G401.6 (cell line): Measurements from ENCODE around the gene CISTR.
A peak's percentile ranks its signal among the peaks of the same experiment; 100 is the strongest.

ENCODE experiments used
- FAIRE-seq: peaks from 2 replicates; lab custom pipeline; 2012; peaks lifted over from hg19 to GRCh38; lab: Jason Lieb, UNC

Gene CISTR

GRCh38 chr12:53743266-53744129, 8.3 kb downstream of the CISTR start:
- peak; percentile 93 for FAIRE-seq

- no peak for FAIRE-seq
Observed at GRCh38 chr12:53740130-53740491, 11.7 kb downstream of the CISTR start.

GRCh38 chr12:53739214-53740129, 12.3 kb downstream of the CISTR start:
- no peak for FAIRE-seq

- no peak for FAIRE-seq
Observed at GRCh38 chr12:53738406-53739213, 13.2 kb downstream of the CISTR start.

GRCh38 chr12:53737951-53738405, 13.8 kb downstream of the CISTR start:
- no peak for FAIRE-seq

- peak; percentile 95 for FAIRE-seq
Observed at GRCh38 chr12:53737093-53737808, 14.5 kb downstream of the CISTR start.

- no peak for FAIRE-seq
Observed at GRCh38 chr12:53736592-53736991, 15.2 kb downstream of the CISTR start.

GRCh38 chr12:53735556-53735955, 16.2 kb downstream of the CISTR start:
- FAIRE-seq = no peak

GRCh38 chr12:53734425-53734824, 17.4 kb downstream of the CISTR start:
- FAIRE-seq = no peak

GRCh38 chr12:53733807-53734200, 18.0 kb downstream of the CISTR start:
- no peak for FAIRE-seq

- no peak for FAIRE-seq
Observed at GRCh38 chr12:53733051-53733806, 18.6 kb downstream of the CISTR start.

- no peak for FAIRE-seq
Observed at GRCh38 chr12:53729644-53730043, 22.1 kb downstream of the CISTR start.

GRCh38 chr12:53728206-53728605, 23.6 kb downstream of the CISTR start:
- peak; percentile 60 for FAIRE-seq

- peak; percentile 97 for FAIRE-seq
Observed at GRCh38 chr12:53727310-53728041, 24.3 kb downstream of the CISTR start, which contains the start of gene CALCOCO1. TSS of gene CALCOCO1 (minus strand) at chr12:53727452. CDS start at chr12:53725242, 2,210 bp downstream.

- FAIRE-seq = no peak
Observed at GRCh38 chr12:53726946-53727309, 24.9 kb downstream of the CISTR start.

- FAIRE-seq = no peak
Observed at GRCh38 chr12:53726341-53726740, 25.4 kb downstream of the CISTR start.

GRCh38 chr12:53725824-53726223, 26.0 kb downstream of the CISTR start:
- no peak for FAIRE-seq

GRCh38 chr12:53722450-53723041, 29.2 kb downstream of the CISTR start:
- FAIRE-seq = no peak

- no peak for FAIRE-seq
Observed at GRCh38 chr12:53720946-53721345, 30.8 kb downstream of the CISTR start.

- no peak for FAIRE-seq
Observed at GRCh38 chr12:53719649-53720048, 32.1 kb downstream of the CISTR start.
